Endothelial cell of umbilical vein (primary cell): ENCODE data around the gene CHCHD3. TPM values are rescaled to one million over a fixed set of nuclear protein-coding genes. Genes with fewer than 3 reads are reported as not detected.

Experiments
- BruUV-seq: library from RNA; stranded (reverse); fragments of 400-500 nt; replicated peaks from 2 replicates; lab custom pipeline; 2021; lab: Mats Ljungman, UMichigan
- CTCF ChIA-PET: fragments of 300-600, 350-600 bp; sonication (Branson Sonifier 250); formaldehyde crosslinking; loops from one replicate; lab custom pipeline; 2021; ENCODE audit warnings: antibody characterized with exemption, inconsistent platforms; lab: Charles Lee
- POLR2A ChIA-PET: fragments of 300-600, 350-600 bp; sonication (Branson Sonifier 250); formaldehyde crosslinking; loops from one replicate; lab custom pipeline; 2021; ENCODE audit warnings: antibody characterized with exemption, inconsistent platforms; lab: Charles Lee
- DNase-seq: peaks from one replicate; pipeline ENCODE4 v3.0.0-alpha.2; 2011; ENCODE audit warnings: low read depth, low spot score
- FAIRE-seq: peaks from 2 replicates; lab custom pipeline; 2011; peaks lifted over from hg19 to GRCh38; lab: Jason Lieb, UNC
- H2AFZ ChIP-seq: 2 replicates; pipeline ENCODE4 v1.6.0; 2012; ENCODE audit warnings: low read depth, low read length, control low read depth, inconsistent platforms
- H3K27ac ChIP-seq: 2 replicates; pipeline ENCODE4 v1.5.1; 2011; ENCODE audit warnings: low read depth, mild to moderate bottlenecking, control low read depth, low read length, moderate library complexity; ENCODE audit not compliant: insufficient read depth
- H3K27me3 ChIP-seq, 2 experiments: 2 replicates each; pipeline versions ENCODE4 v1.6.0 to v1.6.1; 2011; ENCODE audit warnings: low read length in 2 of 2, mixed read lengths in 1 of 2; ENCODE audit not compliant: control insufficient read depth in 2 of 2, insufficient read depth in 2 of 2
- H3K36me3 ChIP-seq, 2 experiments: 2 replicates in 1 of 2; 3 replicates in 1 of 2; pipeline ENCODE4 v1.5.1; 2011; ENCODE audit warnings: low read length in 2 of 2, mild to moderate bottlenecking in 1 of 2, moderate library complexity in 1 of 2; ENCODE audit not compliant: control insufficient read depth in 2 of 2, insufficient read depth in 2 of 2; ENCODE audit errors: extremely low read depth in 1 of 2
- H3K4me1 ChIP-seq: 3 replicates; pipeline ENCODE4 v1.5.1; 2011; ENCODE audit warnings: mild to moderate bottlenecking, low read length; ENCODE audit not compliant: control insufficient read depth, insufficient read depth; ENCODE audit errors: extremely low read depth
- H3K4me2 ChIP-seq: 2 replicates; pipeline ENCODE4 v1.6.1; 2011; ENCODE audit warnings: low read length, control low read depth, mixed read lengths; ENCODE audit not compliant: insufficient read depth
- H3K4me3 ChIP-seq, 3 experiments: fragments of 200-600 bp in 1 of 3; sonication (generic), shearing (Covaris generic) in 1 of 3; replicated peaks in 1 of 3; 2 replicates each; pipeline ENCODE4 v1.5.1; 2011 to 2016; ENCODE audit warnings: control low read depth in 3 of 3, low read length in 3 of 3, mild to moderate bottlenecking in 2 of 3, inconsistent platforms in 1 of 3, low read depth in 1 of 3, moderate library complexity in 1 of 3; ENCODE audit not compliant: insufficient read depth in 1 of 3
- H3K79me2 ChIP-seq: 2 replicates; pipeline ENCODE4 v1.6.0; 2012; ENCODE audit warnings: low read length, inconsistent platforms; ENCODE audit not compliant: control insufficient read depth, insufficient read depth
- H3K9ac ChIP-seq: replicated peaks from 2 replicates; pipeline ENCODE3; 2011; ENCODE audit warnings: low read length, control low read depth; ENCODE audit not compliant: insufficient read depth; ENCODE audit errors: extremely low read depth
- H3K9me1 ChIP-seq: replicated peaks from 3 replicates; pipeline ENCODE4 v1.6.0; 2011; ENCODE audit warnings: mild to moderate bottlenecking, low read length; ENCODE audit not compliant: control insufficient read depth, insufficient read depth; ENCODE audit errors: extremely low read depth
- H3K9me3 ChIP-seq: replicated peaks from 2 replicates; pipeline ENCODE4 v1.5.1; 2012; ENCODE audit warnings: low read length, inconsistent platforms; ENCODE audit not compliant: control insufficient read depth, insufficient read depth
- H4K20me1 ChIP-seq: replicated peaks from 2 replicates; pipeline ENCODE3; 2011; ENCODE audit warnings: mild to moderate bottlenecking, low read length; ENCODE audit not compliant: control insufficient read depth, insufficient read depth; ENCODE audit errors: extremely low read depth
- CTCF ChIP-seq, 2 donors: IDR thresholded peaks; 1 replicate in 1 of 2; 2 replicates in 1 of 2; pipeline ENCODE4 v1.5.1; 2011; ENCODE audit warnings: low read length in 2 of 2, mild to moderate bottlenecking in 2 of 2, moderate library complexity in 2 of 2, control low read depth in 1 of 2, inconsistent platforms in 1 of 2, low read depth in 1 of 2; ENCODE audit not compliant: insufficient read depth in 1 of 2; ENCODE audit errors: extremely low read depth in 1 of 2
- EZH2 ChIP-seq: IDR thresholded peaks from 2 replicates; pipeline ENCODE4 v1.6.1; 2012; ENCODE audit warnings: borderline replicate concordance, low read depth, mild to moderate bottlenecking, moderate library complexity, low read length, inconsistent platforms; ENCODE audit not compliant: severe bottlenecking
- FOS ChIP-seq: IDR thresholded peaks from 2 replicates; pipeline ENCODE4 v1.6.1; 2011; ENCODE audit warnings: mild to moderate bottlenecking, low read length, moderate library complexity, borderline replicate concordance; ENCODE audit not compliant: insufficient read depth
- GATA2 ChIP-seq: IDR thresholded peaks from 2 replicates; pipeline ENCODE4 v1.7.0; 2011; ENCODE audit warnings: low read depth, mild to moderate bottlenecking, moderate library complexity, mixed read lengths, low read length; ENCODE audit not compliant: insufficient read length, insufficient read depth
- JUN ChIP-seq: IDR thresholded peaks from 2 replicates; pipeline ENCODE4 v1.6.1; 2011; ENCODE audit warnings: borderline replicate concordance, low read depth; ENCODE audit not compliant: insufficient read length, insufficient read depth
- MYC ChIP-seq: IDR thresholded peaks from one replicate; pipeline ENCODE4 v1.6.1; 2011; ENCODE audit warnings: mild to moderate bottlenecking, low read depth, low read length
- POLR2A ChIP-seq: IDR thresholded peaks from 2 replicates; pipeline ENCODE4 v1.6.1; 2012; ENCODE audit warnings: low read depth, mild to moderate bottlenecking, control low read depth, low read length
- POLR2AphosphoS5 ChIP-seq: IDR thresholded peaks from 2 replicates; pipeline ENCODE4 v1.6.1; 2012; ENCODE audit warnings: low read depth, mild to moderate bottlenecking, control low read depth, low read length, moderate library complexity; ENCODE audit not compliant: insufficient read depth
- dilution Hi-C: fragments of 300-500 bp; cut with MboI; formaldehyde crosslinking; loops from one replicate; pipeline ENCODE4 v1.15.0; 2019; ENCODE audit warnings: low sequenced_read_pairs; ENCODE audit not compliant: extremely low pct_ligation_motif_present
- intact Hi-C: fragments of 100-400 bp; cut with micrococcal nuclease; formaldehyde crosslinking; loops from one replicate; pipeline ENCODE4 v1.10.0; 2022
- polyA plus RNA-seq, 4 experiments: library from polyadenylated mRNA; depleted of rRNA in 3 of 4; stranded (reverse) in 3 of 4; unstranded in 1 of 4; fragments of >200 nt; gene quantifications; 2 replicates each; pipeline versions ENCODE4 v1.2.1 to v1.2.3, GENCODE V29; 2011 to 2012; ENCODE audit warnings: missing spikeins in 1 of 4
- total RNA-seq: library from RNA; stranded (reverse); gene quantifications from 2 replicates; pipeline ENCODE4 v1.2.3, GENCODE V29; 2021
- TF ChIP-seq, protein P1 (sequence below): IDR thresholded peaks from 2 replicates; pipeline ENCODE4 v1.6.1; 2011; ENCODE audit not compliant: insufficient read depth, insufficient read length

The CHCHD3 gene
- total and polyA plus RNA-seq, 2 donors (not counting 3 experiments of a cell fraction or from before 2014, with no cell fraction given), result 22.0 to 63.7 TPM

- DNase-seq (no peak), FAIRE-seq (peak; percentile 40)
- H3K79me2 ChIP-seq, result no peaks in the 10 kb centered on the region
- H4K20me1 ChIP-seq, result no peaks in the 10 kb centered on the region
- no peak overlapping the region for H3K4me3 ChIP-seq
- ChIA-PET CTCF (interaction anchor here (0.9 to 1.8 kb wide), 2 partner anchors 10 to 20 kb away, joined by 3 to 5 read pairs; no protein-coding TSS in a partner anchor), POLR2A (no interaction called here)
- dilution Hi-C loops (no loop called here), intact Hi-C loops (no loop called here)
- TF ChIP-seq, protein P1, sequence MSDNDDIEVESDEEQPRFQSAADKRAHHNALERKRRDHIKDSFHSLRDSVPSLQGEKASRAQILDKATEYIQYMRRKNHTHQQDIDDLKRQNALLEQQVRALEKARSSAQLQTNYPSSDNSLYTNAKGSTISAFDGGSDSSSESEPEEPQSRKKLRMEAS, result no peak
- TF ChIP-seq GATA2, result no peak
- TF ChIP-seq EZH2, result no peak
- no peak for TF ChIP-seq CTCF (IDR thresholded peaks at IDR 0.05; ENCODE audit: extremely low read depth in 1 of 2, insufficient read depth in 1 of 2, low read depth in 1 of 2, low read length in 2 of 2)
- no peak overlapping the region for H3K4me2 ChIP-seq
- H3K9ac ChIP-seq, result no peak overlapping the region
- no peak overlapping the region for H3K27ac ChIP-seq
- no peaks in the 10 kb centered on the region for H3K27me3 ChIP-seq
- no peaks in the 10 kb centered on the region for H3K9me1 ChIP-seq
- no peaks in the 10 kb centered on the region for H3K9me3 ChIP-seq
- BruUV-seq, result no TSS peak
- no peaks in the 10 kb centered on the region for H3K36me3 ChIP-seq
- H3K4me1 ChIP-seq, result no peaks in the 10 kb centered on the region
- H2AFZ ChIP-seq, result no peak overlapping the region
Observed at GRCh38 chr7:132859199-132859598, 222.7 kb downstream of the CHCHD3 start.

DNA sequence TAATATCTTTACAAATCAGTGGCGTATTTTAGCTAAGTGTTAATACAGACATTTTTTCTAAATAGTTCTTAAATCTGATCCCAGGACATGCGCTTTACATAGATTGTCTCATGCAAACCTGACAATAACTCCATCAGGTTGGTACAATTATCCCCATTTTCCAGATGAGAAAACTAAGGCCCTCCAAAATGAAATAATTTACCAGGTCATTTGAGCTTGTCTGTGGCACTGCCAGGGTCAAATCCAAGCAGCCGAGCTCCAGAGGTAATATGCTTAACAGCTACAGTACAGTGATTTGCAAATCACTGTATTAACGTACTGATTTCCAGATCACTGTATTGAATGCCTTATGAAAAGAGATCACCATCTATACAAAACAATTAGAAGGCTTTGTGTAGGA, 223.1 kb downstream of the CHCHD3 start:
- no peaks in the 10 kb centered on the region for H3K36me3 ChIP-seq
- no peak overlapping the region for H3K4me2 ChIP-seq
- H3K79me2 ChIP-seq, result no peaks in the 10 kb centered on the region
- no peak overlapping the region for H3K9ac ChIP-seq
- ChIA-PET CTCF (interaction anchor here (0.9 to 1.8 kb wide), 2 partner anchors 10 to 20 kb away, joined by 3 to 5 read pairs; no protein-coding TSS in a partner anchor), POLR2A (no interaction called here)
- no peaks in the 10 kb centered on the region for H3K27me3 ChIP-seq
- intact Hi-C loops (no loop called here), dilution Hi-C loops (no loop called here)
- H2AFZ ChIP-seq, result no peak overlapping the region
- no peak for FAIRE-seq
- no TSS peak for BruUV-seq
- no peaks in the 10 kb centered on the region for H3K9me1 ChIP-seq
- TF ChIP-seq MYC (no peak), EZH2 (no peak), JUN (no peak), FOS (no peak), POLR2A (no peak), GATA2 (no peak), CTCF (IDR thresholded peaks at IDR 0.05; ENCODE audit: extremely low read depth in 1 of 2, insufficient read depth in 1 of 2, low read depth in 1 of 2, low read length in 2 of 2) (no peak), POLR2AphosphoS5 (no peak)
- TF ChIP-seq, protein P1, result no peak
- H3K4me3 ChIP-seq, result no peak overlapping the region
- H4K20me1 ChIP-seq, result no peaks in the 10 kb centered on the region
- no peaks in the 10 kb centered on the region for H3K9me3 ChIP-seq
- no peaks in the 10 kb centered on the region for H3K4me1 ChIP-seq
- no peak overlapping the region for H3K27ac ChIP-seq
- no peak for DNase-seq
